OCI-LY3 (cell line): Measurements from ENCODE around the gene PNMA6E.

Experiments
- H2AFZ ChIP-seq: fragments of 200-600, 300-600 bp; shearing (Covaris generic); 2 replicates; pipeline ENCODE4 v1.6.0; 2014; ENCODE audit warnings: antibody characterized with exemption, low read depth, low read length
- H3K27ac ChIP-seq: fragments of 200-600, 300-600 bp; sonication (generic); 2 replicates; pipeline ENCODE4 v1.5.1; 2014; ENCODE audit warnings: mild to moderate bottlenecking, low read length, moderate library complexity, mixed read lengths
- H3K27me3 ChIP-seq: fragments of 200-600, 300-600 bp; sonication (generic); 2 replicates; pipeline ENCODE4 v1.6.1; 2014; ENCODE audit warnings: low read depth, low read length, mixed read lengths
- H3K36me3 ChIP-seq: fragments of 200-600, 300-600 bp; sonication (generic); replicated peaks from 2 replicates; pipeline ENCODE3; 2014; ENCODE audit warnings: low read depth, low read length, mixed read lengths
- H3K4me1 ChIP-seq: fragments of 300-600, 200-600 bp; sonication (generic); 2 replicates; pipeline ENCODE4 v1.6.1; 2014; ENCODE audit warnings: low read length, mixed read lengths
- H3K4me2 ChIP-seq: fragments of 200-600, 300-600 bp; sonication (generic); 2 replicates; pipeline ENCODE4 v1.6.1; 2014; ENCODE audit warnings: low read length, mixed read lengths
- H3K4me3 ChIP-seq: fragments of 300-600, 200-600 bp; sonication (generic); 2 replicates; pipeline ENCODE4 v1.5.1; 2014; ENCODE audit warnings: antibody characterized with exemption, mild to moderate bottlenecking, low read length, moderate library complexity
- H3K79me2 ChIP-seq: fragments of 300-600, 200-600 bp; shearing (Covaris generic); 2 replicates; pipeline ENCODE4 v1.6.1; 2014; ENCODE audit warnings: mild to moderate bottlenecking, low read length, mixed read lengths
- H3K9ac ChIP-seq: fragments of 300-600, 200-600 bp; shearing (Covaris generic); 2 replicates; pipeline ENCODE4 v1.6.0; 2014; ENCODE audit warnings: mild to moderate bottlenecking, low read length, moderate library complexity
- H3K9me3 ChIP-seq: fragments of 200-600, 300-600 bp; shearing (Covaris generic); 2 replicates; pipeline ENCODE4 v1.6.1; 2014; ENCODE audit warnings: low read length, mixed read lengths; ENCODE audit not compliant: insufficient read depth
- H4K20me1 ChIP-seq: fragments of 200-600, 300-600 bp; sonication (generic); 2 replicates; pipeline ENCODE4 v1.6.1; 2016; ENCODE audit warnings: low read length, mixed read lengths; ENCODE audit not compliant: insufficient read depth
- EZH2phosphoT487 ChIP-seq: fragments of 200-600 bp; shearing (Covaris generic); IDR thresholded peaks from 2 replicates; pipeline ENCODE4 v1.6.1; 2018; ENCODE audit warnings: antibody characterized with exemption, mixed run types, low read depth
- TF ChIP-seq, protein P1 (sequence below): fragments of 200-600, 300-600 bp; sonication (generic); IDR thresholded peaks from 2 replicates; pipeline ENCODE4 v1.5.1; 2014; ENCODE audit warnings: antibody characterized with exemption, low read length, low read depth

The PNMA6E gene

DNA sequence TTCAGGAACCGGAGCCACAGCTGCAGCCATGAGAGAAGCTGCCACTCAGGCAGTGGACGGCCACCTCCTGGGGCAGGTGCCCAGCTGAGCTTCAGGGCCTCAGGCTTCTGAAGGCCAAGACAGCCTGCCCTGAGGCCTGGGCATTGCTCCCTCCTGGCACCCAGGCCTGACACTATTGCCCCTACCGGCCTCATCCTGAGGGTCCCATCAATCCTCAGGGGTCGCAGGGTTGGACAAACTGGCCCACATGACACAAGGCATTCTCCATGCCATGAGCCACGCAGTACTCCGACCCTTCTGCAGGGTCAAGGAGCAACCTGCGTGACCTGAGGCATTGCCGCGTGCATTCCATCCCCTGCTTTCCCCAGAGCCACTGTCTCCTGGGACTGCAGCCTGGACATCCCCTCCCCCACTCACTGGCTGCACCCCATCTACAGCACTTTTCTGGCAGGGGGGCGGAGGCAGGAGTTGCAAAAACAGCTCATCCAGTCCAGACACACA, 7.1 kb upstream of the PNMA6E start:
- H3K4me1 ChIP-seq = peaks cover 15% of the 10 kb centered on the region
- H3K4me3 ChIP-seq = no peak overlapping the region
- no peak overlapping the region for H3K9ac ChIP-seq
- H3K79me2 ChIP-seq = peaks cover 7% of the 10 kb centered on the region; the same call in 1 of the 2 replicates
- no peaks in the 10 kb centered on the region for H3K27me3 ChIP-seq
- no peak overlapping the region for H2AFZ ChIP-seq
- no peaks in the 10 kb centered on the region for H3K36me3 ChIP-seq
- no peaks in the 10 kb centered on the region for H3K9me3 ChIP-seq
- TF ChIP-seq, protein P1, sequence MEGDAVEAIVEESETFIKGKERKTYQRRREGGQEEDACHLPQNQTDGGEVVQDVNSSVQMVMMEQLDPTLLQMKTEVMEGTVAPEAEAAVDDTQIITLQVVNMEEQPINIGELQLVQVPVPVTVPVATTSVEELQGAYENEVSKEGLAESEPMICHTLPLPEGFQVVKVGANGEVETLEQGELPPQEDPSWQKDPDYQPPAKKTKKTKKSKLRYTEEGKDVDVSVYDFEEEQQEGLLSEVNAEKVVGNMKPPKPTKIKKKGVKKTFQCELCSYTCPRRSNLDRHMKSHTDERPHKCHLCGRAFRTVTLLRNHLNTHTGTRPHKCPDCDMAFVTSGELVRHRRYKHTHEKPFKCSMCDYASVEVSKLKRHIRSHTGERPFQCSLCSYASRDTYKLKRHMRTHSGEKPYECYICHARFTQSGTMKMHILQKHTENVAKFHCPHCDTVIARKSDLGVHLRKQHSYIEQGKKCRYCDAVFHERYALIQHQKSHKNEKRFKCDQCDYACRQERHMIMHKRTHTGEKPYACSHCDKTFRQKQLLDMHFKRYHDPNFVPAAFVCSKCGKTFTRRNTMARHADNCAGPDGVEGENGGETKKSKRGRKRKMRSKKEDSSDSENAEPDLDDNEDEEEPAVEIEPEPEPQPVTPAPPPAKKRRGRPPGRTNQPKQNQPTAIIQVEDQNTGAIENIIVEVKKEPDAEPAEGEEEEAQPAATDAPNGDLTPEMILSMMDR = no peak
- no peak for TF ChIP-seq EZH2phosphoT487
- no peak overlapping the region for H3K4me2 ChIP-seq
- H3K27ac ChIP-seq = no peak overlapping the region
- no peaks in the 10 kb centered on the region for H4K20me1 ChIP-seq

DNA sequence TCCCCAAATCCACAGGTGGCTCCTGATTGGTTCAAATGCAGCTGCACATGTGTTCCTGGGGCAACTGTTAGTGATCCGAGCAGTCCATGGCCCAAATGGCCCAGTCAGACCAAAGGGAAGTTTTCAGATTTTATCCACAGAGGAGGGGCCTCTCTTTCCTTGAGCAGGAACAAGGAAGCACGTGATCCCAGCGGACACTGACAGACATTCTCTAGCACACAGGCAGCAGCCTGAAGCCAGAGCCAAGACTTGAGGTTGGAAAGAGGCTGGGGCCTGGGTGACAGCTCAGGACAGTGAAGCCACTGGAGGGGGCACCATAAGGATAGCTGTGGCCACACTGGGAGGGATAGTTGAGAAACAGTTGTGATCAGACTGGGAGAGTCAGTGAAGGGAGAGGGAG, 6.6 kb upstream of the PNMA6E start:
- Histone ChIP-seq H3K4me1 (peaks cover 13% of the 10 kb centered on the region), H3K4me2 (no peak overlapping the region), H3K9me3 (no peaks in the 10 kb centered on the region), H3K36me3 (no peaks in the 10 kb centered on the region), H2AFZ (no peak overlapping the region), H3K27me3 (no peaks in the 10 kb centered on the region; the same call in 1 of the 2 replicates), H3K27ac (no peak overlapping the region), H3K79me2 (peaks cover 7% of the 10 kb centered on the region; the same call in 1 of the 2 replicates), H3K9ac (no peak overlapping the region), H3K4me3 (no peak overlapping the region), H4K20me1 (no peaks in the 10 kb centered on the region)
- no peak for TF ChIP-seq EZH2phosphoT487
- TF ChIP-seq, protein P1 = no peak

DNA sequence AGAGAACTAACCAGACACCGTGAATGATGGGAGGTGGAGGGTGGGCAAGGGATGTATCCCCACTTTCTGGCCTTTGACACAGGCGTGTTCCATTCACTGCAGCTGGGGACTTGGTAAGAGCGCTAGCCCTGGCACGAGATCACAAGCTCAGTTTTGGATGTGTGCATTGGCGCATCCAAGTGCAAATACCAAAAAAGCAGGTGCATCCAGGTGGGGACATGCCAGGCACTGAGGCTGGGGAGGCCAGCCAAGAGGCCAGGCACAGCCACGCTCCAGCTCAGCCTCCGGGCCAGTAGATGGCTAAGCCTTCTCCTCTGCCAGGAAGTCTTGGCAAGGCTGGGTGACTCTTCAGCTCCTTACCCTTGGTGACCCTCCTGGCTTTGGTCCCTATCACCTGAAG, 5.8 kb upstream of the PNMA6E start:
- H3K4me2 ChIP-seq = no peak overlapping the region
- H3K4me1 ChIP-seq = peaks cover 5% of the 10 kb centered on the region
- H3K4me3 ChIP-seq = no peak overlapping the region
- no peak overlapping the region for H3K27ac ChIP-seq
- H3K79me2 ChIP-seq = peaks cover 2% of the 10 kb centered on the region; the same call in 1 of the 2 replicates
- no peaks in the 10 kb centered on the region; the same call in 1 of the 2 replicates for H3K27me3 ChIP-seq
- H4K20me1 ChIP-seq = no peaks in the 10 kb centered on the region
- TF ChIP-seq, protein P1 = no peak
- TF ChIP-seq EZH2phosphoT487 = no peak
- H2AFZ ChIP-seq = no peak overlapping the region
- H3K9me3 ChIP-seq = no peaks in the 10 kb centered on the region
- no peaks in the 10 kb centered on the region for H3K36me3 ChIP-seq
- H3K9ac ChIP-seq = no peak overlapping the region

DNA sequence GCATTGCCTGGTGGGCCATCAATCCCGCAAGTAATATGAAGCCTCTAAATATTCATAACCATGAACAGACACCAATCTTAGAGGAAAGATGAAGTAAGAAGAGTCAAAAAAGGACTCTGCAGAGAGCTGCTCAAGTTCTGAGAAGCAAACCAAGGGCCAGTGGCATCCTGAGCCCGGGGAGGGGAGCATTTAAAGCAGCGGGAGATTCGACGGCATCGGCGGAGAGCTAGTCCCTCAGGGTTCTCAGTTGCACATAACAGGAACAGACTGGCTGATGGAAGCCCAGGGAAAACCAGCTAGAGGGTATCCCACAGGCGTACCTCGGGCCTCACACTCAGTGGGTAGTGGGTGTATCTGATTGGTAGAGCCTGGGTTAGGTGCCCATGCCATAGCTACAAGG, 4.9 kb upstream of the PNMA6E start:
- H2AFZ ChIP-seq = no peak overlapping the region
- no peak overlapping the region for H3K4me3 ChIP-seq
- no peaks in the 10 kb centered on the region for H4K20me1 ChIP-seq
- no peak overlapping the region for H3K27ac ChIP-seq
- TF ChIP-seq EZH2phosphoT487 = no peak
- TF ChIP-seq, protein P1 = no peak
- H3K36me3 ChIP-seq = no peaks in the 10 kb centered on the region
- no peak overlapping the region for H3K4me2 ChIP-seq
- no peak overlapping the region for H3K9ac ChIP-seq
- H3K27me3 ChIP-seq = no peaks in the 10 kb centered on the region; the same call in 1 of the 2 replicates
- peaks cover 4% of the 10 kb centered on the region for H3K4me1 ChIP-seq
- no peaks in the 10 kb centered on the region for H3K79me2 ChIP-seq
- no peaks in the 10 kb centered on the region for H3K9me3 ChIP-seq
